HG02759 (cell line): Measurements from ENCODE around the gene GH1.
"Not testable (repeated sequence)": the region's sequence is repeated elsewhere in the genome, so short reads cannot be mapped to it uniquely, and the experiment has no call there.

Experiments used
- ATAC-seq: cut with Tn5 transposase; IDR thresholded peaks from one replicate; pipeline ENCODE4 v1.9.1; 2021; ENCODE audit warnings: mild to moderate bottlenecking, moderate library complexity; ENCODE audit not compliant: unreplicated experiment

GH1 gene

DNA sequence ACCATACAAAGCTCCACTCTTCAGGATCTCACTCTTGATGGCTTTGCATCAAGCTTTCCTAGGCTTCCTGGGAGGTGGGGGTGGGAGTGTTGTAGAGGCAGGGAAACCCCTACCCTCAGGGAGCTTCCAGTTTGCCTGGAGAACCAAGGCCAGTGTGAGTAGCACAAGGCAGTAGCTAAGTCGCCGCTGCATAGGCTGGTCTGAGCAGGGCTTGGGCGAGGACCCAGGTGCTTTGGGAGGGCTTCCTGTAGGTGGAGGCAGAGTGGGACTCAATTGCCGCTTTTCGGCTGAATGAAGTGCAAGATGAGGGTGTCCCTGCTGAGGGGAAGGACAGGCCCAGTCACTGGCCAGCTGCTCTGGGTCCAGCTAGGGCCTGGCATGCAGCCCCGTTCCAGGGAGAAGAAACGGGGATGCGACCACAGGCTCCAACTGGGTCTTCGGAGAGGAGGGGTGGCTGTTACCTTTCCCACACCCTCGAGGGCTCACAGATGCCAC lies 9.6 kb upstream of the GH1 start:
- no peak for ATAC-seq

DNA sequence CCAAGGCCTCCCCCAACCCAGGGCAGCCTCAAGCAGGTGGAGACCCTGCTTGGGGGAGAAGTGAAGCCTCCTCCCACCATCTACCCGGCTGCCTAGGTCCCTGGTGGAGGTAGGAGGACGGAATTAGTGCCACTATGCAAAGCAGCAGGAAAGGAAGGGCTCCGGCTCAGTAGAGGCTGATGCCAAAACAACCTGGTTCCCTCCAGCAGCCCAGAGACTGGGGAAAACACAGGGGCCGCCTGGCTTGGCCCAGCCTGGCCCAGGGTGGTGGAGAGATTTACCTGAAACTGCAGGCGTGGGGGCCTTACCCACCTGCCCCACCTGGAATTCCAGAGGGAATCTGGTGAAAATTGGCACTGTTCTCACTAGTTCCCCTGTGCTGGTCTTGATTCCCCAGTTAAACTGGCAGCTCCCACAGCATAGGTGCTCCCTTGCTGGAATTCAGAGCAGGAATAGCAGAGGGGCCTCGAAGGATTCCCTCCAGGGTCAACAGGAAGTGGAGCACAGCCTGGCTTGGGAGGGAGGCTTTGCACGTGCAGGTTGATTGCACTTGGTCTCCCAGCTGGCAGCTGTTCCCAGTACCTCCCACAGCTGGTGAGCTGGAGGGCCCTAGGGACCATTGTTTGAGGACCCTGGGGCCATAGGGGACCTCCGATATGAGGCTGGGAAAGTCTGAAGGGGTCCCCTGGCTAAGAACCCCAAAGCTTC lies 9.0 kb upstream of the GH1 start:
- ATAC-seq, result no peak

DNA sequence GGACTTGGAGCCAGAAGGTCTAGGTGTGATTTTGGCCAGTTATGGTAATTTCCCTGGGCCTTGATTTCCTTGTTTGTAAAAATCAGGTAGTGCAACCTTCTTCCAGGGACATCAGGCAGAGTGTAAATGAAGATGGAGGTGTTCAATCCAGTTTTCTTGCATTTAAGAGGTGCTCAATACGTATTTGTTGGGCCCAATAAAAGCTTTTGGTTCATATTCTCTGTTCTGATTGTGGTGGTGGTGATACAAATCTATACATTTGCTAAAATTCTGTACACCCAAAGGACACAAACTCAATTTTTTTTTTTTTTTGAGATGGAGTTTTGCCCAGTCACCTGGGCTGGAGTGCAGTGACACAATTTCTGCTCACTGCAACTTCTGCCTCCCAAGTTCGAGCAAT lies 7.5 kb upstream of the GH1 start:
- no peak for ATAC-seq

DNA sequence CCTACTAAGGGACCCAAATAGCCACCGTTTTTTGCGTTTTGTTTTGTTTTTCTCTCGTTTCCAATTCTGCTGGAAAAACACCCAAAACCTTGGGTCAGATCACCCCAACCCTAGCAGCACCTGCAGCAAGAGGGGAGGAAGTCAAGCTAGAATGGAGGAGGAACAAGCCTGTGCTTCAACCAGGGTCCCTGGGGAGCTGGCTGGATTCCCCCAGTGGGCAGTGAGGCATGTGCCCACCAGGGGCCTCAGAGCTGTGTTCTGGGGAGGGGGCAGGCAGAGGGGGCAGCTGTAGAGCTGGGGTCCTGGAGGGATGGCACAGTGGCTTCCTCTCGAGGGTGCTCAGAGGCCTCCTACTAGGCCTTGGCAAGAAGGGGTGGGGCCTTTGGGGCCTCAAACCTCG lies 7.0 kb upstream of the GH1 start:
- peak; percentile 38 for ATAC-seq

DNA sequence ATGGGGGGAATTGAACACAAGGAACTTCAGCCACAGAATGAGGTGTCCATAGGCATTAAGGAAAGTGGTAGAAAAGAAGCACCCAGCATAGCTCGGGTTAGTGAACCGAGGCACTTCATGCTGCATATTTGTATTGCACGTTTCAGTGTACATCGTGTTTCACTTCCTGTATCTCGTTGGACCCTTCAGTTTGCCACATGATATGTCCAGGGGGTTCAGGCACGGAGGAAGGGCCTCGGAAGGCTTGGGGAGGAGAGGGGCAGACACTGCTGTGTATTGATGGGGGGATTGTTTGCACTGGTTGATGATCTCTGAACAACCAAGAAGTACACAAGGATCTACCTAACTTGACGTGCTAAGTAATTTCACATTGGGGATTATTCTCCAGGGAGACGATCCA lies 3.8 kb upstream of the GH1 start:
- ATAC-seq, result not testable (repeated sequence)

DNA sequence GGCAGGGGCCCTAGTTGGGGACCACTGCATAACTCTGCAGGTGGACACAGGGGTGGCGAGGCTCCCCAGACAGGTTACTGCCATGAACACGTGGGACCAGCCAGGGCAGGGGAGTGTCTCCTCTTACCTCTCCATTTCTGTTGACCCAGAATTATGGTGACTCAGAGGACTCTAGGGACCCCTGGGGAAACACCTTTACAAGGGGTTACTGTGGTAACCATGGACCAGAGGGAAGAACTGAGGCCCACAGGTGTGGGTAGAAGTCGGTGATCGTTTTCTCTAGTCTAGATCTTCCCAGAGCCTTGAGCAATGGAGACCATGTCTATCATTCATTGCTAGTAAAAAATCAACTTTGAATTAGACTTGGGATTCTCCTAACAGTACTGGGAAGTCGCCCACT lies 2.1 kb upstream of the GH1 start:
- ATAC-seq, result not testable (repeated sequence)

DNA sequence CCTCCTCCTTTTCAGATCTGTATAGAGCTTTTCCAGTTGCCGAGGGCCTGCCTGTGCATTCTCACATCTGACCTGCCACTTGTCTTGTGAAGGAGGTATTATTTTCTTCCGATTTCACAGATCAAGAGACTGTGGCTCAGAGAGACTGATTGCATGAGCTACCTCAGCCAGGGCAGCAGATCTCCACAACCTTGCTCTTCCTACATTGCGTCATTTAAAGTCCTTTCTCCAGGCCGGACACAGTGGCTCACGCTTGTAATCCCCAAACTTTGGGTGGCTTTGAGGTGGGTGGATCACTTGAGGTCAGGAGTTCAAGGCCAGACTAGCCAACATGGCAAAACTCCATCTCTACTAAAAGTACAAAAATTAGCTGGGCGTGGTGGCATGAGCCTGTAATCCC lies 1.4 kb upstream of the GH1 start:
- ATAC-seq, result not testable (repeated sequence)

DNA sequence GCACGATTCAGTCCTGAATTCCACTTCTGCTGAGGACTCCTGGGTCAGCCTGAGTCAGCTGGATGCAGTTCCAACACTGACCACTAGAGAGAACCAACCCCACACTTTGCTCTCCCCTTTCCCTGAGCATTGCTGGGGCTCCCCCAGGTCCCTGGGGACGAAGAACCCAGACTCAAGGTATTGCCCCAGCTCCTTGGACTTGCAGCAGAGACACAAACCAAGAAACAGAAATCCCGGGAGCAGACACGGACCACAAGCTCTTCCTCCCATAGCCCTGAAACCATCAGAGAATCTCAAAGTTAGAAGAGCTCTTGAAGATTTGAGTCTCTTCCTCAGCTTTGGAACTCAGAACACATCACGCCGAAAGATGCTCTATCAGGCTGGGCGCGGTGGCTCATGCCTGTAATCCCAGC lies 678 bp upstream of the GH1 start:
- peak; percentile 71 for ATAC-seq

DNA sequence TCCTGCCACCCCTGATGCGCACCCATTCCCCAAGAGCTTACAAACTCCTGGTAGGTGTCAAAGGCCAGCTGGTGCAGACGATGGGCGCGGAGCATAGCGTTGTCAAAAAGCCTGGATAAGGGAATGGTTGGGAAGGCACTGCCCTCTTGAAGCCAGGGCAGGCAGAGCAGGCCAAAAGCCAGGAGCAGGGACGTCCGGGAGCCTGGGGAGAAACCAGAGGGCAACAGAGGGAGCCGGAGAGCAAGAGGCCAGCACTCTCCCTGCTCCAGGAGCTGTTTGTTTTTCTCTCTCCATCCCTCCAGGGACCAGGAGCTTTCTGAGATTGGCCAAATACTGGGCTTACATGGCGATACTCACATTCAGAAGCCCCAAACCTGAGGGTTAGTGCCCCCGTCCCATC lies 334 bp downstream of the GH1 start:
- no peak for ATAC-seq

DNA sequence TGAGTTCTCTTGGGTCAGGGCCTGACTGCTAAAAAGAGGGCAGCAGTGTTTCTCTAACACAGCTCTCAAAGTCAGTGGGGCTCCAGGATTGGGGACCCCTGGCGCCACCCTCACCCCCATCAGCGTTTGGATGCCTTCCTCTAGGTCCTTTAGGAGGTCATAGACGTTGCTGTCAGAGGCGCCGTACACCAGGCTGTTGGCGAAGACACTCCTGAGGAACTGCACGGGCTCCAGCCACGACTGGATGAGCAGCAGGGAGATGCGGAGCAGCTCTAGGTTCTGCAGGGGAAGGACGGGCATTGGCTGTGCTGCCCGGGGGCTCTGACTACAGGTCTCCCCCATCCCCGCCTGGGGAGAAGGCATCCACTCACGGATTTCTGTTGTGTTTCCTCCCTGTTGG lies 993 bp downstream of the GH1 start:
- no peak for ATAC-seq

DNA sequence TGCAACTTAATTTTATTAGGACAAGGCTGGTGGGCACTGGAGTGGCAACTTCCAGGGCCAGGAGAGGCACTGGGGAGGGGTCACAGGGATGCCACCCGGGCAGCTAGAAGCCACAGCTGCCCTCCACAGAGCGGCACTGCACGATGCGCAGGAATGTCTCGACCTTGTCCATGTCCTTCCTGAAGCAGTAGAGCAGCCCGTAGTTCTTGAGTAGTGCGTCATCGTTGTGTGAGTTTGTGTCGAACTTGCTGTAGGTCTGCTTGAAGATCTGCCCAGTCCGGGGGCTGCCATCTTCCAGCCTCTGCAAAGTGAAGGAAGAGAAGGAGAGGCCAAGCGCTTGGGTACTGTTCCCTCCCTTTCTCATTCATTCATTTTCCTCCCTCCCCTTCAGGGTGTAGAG lies 1.4 kb downstream of the GH1 start:
- ATAC-seq, result not testable (repeated sequence)

DNA sequence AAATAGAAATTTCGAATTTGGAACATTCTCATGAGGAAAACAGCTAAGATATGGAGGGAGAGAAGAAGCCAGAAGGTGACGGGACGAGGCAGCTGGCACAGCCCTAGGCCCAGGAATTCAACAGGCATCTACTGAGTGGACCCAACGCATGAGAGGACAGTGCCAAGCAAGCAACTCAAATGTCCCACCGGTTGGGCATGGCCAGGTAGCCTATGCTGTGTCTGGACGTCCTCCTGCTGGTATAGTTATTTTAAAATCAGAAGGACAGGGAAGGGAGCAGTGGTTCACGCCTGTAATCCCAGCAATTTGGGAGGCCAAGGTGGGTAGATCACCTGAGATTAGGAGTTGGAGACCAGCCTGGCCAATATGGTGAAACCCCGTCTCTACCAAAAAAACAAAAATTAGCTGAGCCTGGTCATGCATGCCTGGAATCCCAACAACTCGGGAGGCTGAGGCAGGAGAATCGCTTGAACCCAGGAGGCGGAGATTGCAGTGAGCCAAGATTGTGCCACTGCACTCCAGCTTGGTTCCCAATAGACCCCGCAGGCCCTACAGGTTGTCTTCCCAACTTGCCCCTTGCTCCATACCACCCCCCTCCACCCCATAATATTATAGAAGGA lies 2.0 kb downstream of the GH1 start:
- no peak for ATAC-seq

DNA sequence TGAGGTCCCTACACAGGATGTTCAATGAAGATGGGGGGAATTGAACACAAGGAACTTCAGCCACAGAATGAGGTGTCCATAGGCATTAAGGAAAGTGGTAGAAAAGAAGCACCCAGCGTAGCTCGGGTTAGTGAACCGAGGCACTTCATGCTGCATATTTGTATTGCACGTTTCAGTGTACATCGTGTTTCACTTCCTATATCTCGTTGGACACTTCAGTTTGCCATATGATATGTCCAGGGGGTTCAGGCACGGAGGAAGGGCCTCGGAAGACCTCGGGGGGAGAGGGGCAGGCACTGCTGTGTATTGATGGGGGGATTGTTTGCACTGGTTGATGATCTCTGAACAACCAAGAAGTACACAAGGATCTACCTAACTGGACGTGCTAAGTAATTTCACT lies 2.9 kb downstream of the GH1 start:
- not testable (repeated sequence) for ATAC-seq

DNA sequence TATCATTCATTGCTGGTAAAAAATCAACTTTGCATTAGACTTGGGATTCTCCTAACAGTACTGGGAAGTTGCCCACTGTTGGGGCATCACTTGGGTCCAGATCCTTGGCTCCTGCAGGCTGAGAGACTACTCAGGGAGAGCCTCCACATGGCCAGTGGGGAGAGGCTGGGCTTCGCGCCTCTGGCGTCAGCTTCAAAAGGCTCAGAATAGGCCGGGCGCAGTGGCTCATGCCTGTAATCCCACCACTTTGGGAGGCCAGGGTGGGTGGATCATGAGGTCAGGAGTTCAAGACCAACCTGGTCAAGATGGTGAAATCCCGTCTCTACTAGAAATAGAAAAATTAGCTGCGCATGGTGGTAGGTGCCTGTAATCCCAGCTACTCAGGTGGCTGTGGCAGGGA lies 4.2 kb downstream of the GH1 start:
- no peak for ATAC-seq

DNA sequence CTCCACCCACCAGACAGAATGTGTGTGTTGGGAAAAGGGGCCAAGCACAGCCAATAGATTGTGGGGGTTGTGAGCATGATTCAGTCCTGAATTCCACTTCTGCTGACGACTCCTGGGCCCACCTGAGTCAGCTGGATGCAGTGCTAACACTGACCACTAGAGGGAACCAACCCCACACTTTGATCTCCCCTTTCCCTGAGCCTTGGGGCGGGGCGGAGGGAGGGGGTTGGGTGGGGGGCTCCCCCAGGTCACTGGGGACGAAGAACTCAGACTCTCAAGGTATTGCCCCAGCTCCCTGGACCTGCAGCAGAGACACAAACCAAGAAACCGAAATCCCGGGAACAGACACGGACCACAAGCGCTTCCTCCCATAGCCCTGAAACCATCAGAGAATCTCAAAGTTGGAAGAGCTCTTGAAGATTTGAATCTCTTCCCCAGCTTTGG lies 7.0 kb downstream of the GH1 start:
- ATAC-seq, result no peak

DNA sequence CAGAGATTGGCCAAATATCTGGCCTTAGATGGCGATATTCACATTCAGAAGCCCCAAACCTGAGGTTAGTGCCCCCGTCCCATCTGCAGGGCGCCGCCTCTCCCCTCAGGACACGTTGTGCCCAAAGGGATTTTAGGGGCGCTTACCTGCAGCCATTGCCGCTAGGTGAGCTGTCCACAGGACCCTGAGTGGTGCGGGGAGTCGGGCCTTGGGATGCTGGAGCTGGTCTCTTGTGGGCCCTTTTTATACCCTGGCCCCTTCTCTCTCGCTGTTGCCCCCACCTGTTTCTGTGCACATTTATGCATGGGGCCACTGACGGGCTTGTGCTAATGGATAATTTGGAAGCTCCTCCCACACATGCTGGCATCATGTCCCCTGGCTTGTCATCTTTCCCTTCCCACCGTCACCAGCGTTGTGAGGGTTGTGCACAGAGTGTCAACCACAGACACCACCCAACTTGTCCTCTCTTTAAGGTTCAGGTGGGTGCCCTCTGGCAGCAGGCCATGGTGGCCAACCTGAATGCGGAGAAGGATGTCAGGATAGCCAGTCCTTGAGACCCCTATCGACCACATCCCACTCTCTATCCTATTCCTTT lies 7.5 kb downstream of the GH1 start, which contains the start of gene CSHL1:
Gene CSHL1, minus strand, starts transcription at position 218 of the 595 bp plus-strand sequence. Its CDS starts 62 bp downstream, at position 156.
- no peak for ATAC-seq

DNA sequence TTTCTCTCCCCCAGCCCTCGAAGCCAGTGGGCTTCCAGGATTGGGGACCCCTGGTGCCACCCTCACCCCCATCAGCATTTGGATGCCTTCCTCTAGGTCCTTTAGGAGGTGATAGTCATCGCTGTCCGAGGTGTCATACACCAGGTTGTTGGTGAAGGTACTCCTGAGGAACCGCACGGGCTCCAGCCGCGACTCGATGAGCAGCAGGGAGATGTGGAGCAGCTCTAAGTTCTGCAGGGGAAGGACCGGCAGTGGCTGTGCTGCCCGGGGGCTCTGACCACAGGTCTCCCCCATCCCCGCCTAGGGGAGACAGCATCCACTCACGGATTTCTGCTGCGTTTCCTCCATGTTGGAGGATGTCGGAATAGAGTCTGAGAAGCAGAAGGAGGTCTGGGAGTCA lies 8.5 kb downstream of the GH1 start:
- no peak for ATAC-seq

DNA sequence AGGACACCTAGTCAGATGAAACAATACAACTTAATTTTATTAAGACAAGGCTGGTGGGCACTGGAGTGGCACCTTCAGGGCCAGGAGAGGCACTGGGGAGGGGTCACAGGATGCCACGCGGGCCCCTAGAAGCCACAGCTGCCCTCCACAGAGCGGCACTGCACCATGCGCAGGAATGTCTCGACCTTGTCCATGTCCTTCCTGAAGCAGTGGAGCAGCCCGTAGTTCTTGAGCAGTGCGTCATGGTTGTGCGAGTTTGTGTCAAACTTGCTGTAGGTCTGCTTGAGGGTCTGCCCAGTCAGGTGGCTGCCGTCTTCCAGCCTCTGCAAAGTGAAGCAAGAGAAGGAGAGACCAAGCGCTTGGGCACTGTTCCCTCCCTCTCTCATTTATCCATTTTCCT lies 9.1 kb downstream of the GH1 start:
- ATAC-seq, result not testable (repeated sequence)

DNA sequence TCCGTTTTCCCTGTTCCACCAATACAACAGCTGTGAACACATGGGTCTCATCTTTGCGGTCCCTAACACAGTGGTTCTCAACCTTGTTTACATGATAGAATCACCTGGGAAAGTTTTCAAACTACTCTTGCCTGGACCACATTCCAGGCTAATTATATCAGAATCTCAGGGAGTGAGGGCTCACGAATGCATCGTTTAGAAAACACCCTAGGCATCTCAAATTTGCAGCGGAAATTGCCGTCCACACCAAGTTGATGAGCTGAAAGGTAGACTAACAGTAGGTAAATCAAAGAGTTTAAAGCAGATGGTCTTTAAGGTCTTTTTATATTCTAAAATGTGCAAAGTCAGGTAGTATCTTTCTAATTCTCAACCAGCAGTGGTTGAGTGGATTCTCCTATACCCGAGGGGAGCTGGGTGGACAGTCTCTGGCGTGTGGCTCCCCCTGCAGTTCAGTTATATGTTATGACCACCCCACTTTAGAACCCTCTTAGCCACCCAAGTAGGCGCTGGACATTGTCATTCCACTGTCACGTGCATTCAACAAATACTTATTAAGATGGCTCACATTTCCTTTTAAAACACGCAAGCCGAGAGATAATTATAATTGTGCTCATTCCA lies 11.4 kb downstream of the GH1 start:
- not testable (repeated sequence) for ATAC-seq

DNA sequence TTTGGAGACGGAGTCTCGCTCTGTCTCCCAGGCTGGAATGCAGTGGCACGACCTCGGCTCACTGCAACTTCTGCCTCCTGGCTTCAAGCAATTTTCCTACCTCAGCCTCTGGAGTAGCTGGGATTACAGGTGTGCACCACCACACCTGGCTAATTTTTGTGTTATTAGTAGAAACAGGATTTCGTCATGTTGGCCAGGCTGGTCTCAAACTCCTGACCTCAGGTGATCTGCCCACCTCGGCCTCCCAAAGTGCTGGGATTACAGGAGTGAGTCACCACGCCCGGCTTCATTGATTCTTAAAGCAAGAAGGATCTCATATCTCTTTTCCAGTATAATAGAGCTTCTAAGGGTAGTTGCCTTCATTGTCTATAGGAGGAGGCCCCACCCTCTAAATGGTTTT lies 13.8 kb downstream of the GH1 start:
- ATAC-seq, result not testable (repeated sequence)

DNA sequence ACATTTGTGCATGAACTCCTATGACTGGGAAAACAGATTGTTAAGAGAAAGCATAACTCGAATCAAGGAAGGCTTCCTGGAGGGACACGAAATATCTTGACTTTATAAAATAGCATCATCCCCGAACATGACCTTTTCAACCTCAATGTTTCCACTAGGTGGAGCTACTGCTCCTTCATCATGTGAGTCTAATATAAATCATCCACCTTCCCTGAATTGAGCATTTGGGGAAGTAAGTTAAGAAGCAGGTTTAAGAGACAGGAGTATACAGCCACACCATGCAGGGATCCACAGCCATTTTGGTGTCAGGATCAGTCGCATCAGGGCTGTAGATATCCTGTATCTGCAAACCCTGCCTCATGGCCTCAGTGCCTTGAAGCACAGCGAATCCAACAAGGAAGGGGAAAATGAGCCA lies 14.8 kb downstream of the GH1 start:
- not testable (repeated sequence) for ATAC-seq

DNA sequence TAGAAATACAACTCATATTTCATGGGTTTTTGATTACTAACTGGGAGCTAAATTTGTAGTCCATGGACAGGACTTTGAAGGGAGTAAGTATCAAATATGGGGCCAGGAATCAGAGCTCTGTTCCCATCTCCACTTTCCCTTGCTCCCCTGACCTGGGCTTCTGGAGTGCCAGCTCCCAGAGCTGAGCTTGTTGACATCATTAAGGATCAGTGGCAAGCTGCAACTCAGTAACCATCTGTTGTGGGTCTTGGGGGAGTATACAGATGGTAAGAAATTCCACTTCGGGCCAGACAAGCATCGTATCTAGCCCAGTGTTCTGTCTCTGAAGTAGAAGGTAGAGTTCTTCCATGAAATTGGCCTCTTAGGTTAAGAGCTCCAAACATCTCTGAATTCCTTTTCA lies 16.7 kb downstream of the GH1 start:
- ATAC-seq, result not testable (repeated sequence)
